Ascending aorta (tissue), 2 donors: ENCODE measurements around the gene ADAMTS12. TPM values are rescaled to one million over a fixed set of nuclear protein-coding genes. Genes with fewer than 3 reads are reported as not detected.

Source experiments
- DNase-seq, 2 donors: peaks; one replicate each; pipeline ENCODE4 v3.0.0-alpha.2; 2019; ENCODE audit warnings: low spot score in 2 of 2
- H3K27ac ChIP-seq, 2 donors: fragments of 200-600 bp; sonication (generic); one replicate each; pipeline ENCODE4 v1.5.1; 2016 to 2017; ENCODE audit warnings: mild to moderate bottlenecking in 1 of 2
- H3K27me3 ChIP-seq: fragments of 200-600 bp; sonication (generic); one replicate; pipeline ENCODE4 v1.5.1; 2017
- H3K36me3 ChIP-seq, 2 donors: fragments of 200-600 bp; sonication (generic); one replicate each; pipeline ENCODE4 v1.5.1; 2016
- H3K4me1 ChIP-seq, 2 donors: fragments of 200-600 bp; sonication (generic); one replicate each; pipeline ENCODE4 v1.5.1; 2016 to 2017; ENCODE audit warnings: mild to moderate bottlenecking in 1 of 2
- H3K4me3 ChIP-seq, 2 donors: fragments of 200-600 bp; sonication (generic); one replicate each; pipeline ENCODE4 v1.5.1; 2016 to 2017; ENCODE audit warnings: mild to moderate bottlenecking in 1 of 2
- H3K9me3 ChIP-seq, 2 donors: fragments of 200-600 bp; sonication (generic); one replicate each; pipeline ENCODE4 v1.5.1; 2016
- intact Hi-C: fragments of 100-400 bp; cut with DNase I; formaldehyde crosslinking; loops from one replicate; pipeline ENCODE4 v1.15.1; 2023
- total RNA-seq: library from RNA; depleted of rRNA; stranded (reverse); fragments of >200 nt; gene quantifications from one replicate; pipeline ENCODE4 v1.1.0, GENCODE V29; 2016
- TF ChIP-seq, protein P1 (sequence below), 3 experiments: fragments of 200-600 bp in 2 of 3; fragments of 450-650 bp in 1 of 3; sonication (generic) in 2 of 3; IDR thresholded peaks; one replicate each; pipeline ENCODE4 v1.5.1; 2016 to 2019; ENCODE audit warnings: antibody characterized with exemption in 3 of 3, mild to moderate bottlenecking in 1 of 3, moderate library complexity in 1 of 3

The ADAMTS12 gene
- total RNA-seq, 1 donor from 2014 or later: 1.4 TPM

DNA sequence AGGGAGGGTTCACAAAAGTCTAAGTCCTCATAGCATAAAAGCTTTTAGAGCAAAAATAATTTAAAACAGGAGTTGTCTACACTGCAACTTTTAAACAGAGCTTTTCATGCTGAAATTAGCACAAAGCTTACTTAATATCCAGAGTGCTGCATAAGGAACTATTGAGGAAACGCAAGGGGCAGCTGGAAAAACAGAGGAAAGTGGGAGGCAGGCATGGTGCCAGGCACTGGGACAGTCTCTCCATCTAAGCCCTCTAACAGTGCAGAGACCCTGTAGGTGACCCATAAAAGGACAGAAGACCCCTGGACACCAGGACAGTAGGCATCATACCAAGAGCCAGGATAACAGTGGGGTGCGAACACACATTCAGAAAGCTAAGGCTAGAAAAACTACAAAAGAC is 49.3 kb downstream of the ADAMTS12 start:
- TF ChIP-seq, protein P1, sequence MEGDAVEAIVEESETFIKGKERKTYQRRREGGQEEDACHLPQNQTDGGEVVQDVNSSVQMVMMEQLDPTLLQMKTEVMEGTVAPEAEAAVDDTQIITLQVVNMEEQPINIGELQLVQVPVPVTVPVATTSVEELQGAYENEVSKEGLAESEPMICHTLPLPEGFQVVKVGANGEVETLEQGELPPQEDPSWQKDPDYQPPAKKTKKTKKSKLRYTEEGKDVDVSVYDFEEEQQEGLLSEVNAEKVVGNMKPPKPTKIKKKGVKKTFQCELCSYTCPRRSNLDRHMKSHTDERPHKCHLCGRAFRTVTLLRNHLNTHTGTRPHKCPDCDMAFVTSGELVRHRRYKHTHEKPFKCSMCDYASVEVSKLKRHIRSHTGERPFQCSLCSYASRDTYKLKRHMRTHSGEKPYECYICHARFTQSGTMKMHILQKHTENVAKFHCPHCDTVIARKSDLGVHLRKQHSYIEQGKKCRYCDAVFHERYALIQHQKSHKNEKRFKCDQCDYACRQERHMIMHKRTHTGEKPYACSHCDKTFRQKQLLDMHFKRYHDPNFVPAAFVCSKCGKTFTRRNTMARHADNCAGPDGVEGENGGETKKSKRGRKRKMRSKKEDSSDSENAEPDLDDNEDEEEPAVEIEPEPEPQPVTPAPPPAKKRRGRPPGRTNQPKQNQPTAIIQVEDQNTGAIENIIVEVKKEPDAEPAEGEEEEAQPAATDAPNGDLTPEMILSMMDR (IDR thresholded peaks at IDR 0.05): no peak
- Histone ChIP-seq H3K27me3 (no peaks in the 10 kb centered on the region), H3K9me3 (no peaks in the 10 kb centered on the region), H3K4me1 (peaks cover 0 to 3% of the 10 kb centered on the region in 2 donors), H3K4me3 (no peak overlapping the region), H3K36me3 (no peaks in the 10 kb centered on the region), H3K27ac (no peak overlapping the region)
- intact Hi-C loops: no loop called here
- DNase-seq: no peak

DNA sequence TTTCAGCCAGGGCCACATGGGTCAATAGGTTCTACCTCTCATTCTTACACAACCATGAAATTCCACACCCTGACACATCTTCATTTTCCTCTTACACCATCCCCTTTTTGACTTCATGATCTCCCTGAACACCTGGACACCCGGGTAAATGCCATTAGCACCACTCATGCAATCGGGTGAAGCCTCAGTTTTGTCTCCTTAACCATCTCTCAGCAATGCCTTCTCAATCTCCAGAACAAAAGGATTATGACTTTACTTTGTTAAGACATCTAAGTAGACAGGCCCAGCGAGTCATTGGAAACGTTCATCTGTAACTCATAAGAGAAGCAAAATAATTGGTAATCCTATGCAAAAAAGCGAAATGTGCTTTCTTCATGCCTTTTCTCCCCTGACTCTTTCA is 49.9 kb downstream of the ADAMTS12 start:
- DNase-seq: no peak

GRCh38 chr5:33840927-33841547 is 50.8 kb downstream of the ADAMTS12 start:
- Histone ChIP-seq H3K9me3 (no peaks in the 10 kb centered on the region), H3K27me3 (no peaks in the 10 kb centered on the region), H3K4me1 (peaks cover 0 to 3% of the 10 kb centered on the region in 2 donors), H3K27ac (peak overlapping the region in 1 of 2 donors; percentile 22), H3K36me3 (no peaks in the 10 kb centered on the region), H3K4me3 (no peak overlapping the region)
- DNase-seq: no peak
- TF ChIP-seq, protein P1 (IDR thresholded peaks at IDR 0.05): no peak
- intact Hi-C loops: no loop called here

More for the DNA sequence above, 49.9 kb downstream of the ADAMTS12 start:
- no peaks in the 10 kb centered on the region for H3K36me3 ChIP-seq
- TF ChIP-seq, protein P1 (IDR thresholded peaks at IDR 0.05): no peak
- H3K4me1 ChIP-seq: peaks cover 0 to 3% of the 10 kb centered on the region in 2 donors
- H3K27me3 ChIP-seq: no peaks in the 10 kb centered on the region
- no peaks in the 10 kb centered on the region for H3K9me3 ChIP-seq
- no peak overlapping the region for H3K27ac ChIP-seq
- no peak overlapping the region for H3K4me3 ChIP-seq
- intact Hi-C loops: no loop called here

DNA sequence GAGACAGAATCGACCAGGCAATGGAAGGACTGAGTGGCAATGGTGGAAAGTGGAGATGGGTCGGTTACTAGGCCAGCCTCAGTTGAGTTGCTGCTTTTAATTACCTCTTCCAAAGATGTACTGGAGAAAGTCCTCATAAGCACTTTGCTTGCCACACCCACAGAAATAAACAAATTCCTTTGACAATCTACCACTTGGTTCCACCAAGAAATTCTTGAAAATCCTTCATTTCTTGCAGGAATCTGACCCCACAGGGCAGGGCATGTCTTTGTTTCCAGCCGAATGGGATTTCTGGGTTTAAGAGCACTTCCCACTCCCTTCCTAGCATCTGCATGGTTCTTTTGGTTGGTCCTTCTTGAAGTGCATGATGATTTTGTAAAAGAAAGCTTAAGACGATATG is 54.5 kb downstream of the ADAMTS12 start:
- H3K4me3 ChIP-seq: no peak overlapping the region
- no peaks in the 10 kb centered on the region for H3K9me3 ChIP-seq
- H3K36me3 ChIP-seq: no peaks in the 10 kb centered on the region
- H3K4me1 ChIP-seq: peaks cover 0 to 3% of the 10 kb centered on the region in 2 donors
- DNase-seq: no peak
- TF ChIP-seq, protein P1 (IDR thresholded peaks at IDR 0.05): no peak
- no peak overlapping the region for H3K27ac ChIP-seq
- no peaks in the 10 kb centered on the region for H3K27me3 ChIP-seq
- intact Hi-C loops: no loop called here

- no peaks in the 10 kb centered on the region for H3K27me3 ChIP-seq
- no peaks in the 10 kb centered on the region for H3K4me1 ChIP-seq
- TF ChIP-seq, protein P1 (IDR thresholded peaks at IDR 0.05): no peak
- intact Hi-C loops: no loop called here
- no peak overlapping the region for H3K27ac ChIP-seq
- no peak for DNase-seq
- no peaks in the 10 kb centered on the region for H3K36me3 ChIP-seq
- H3K9me3 ChIP-seq: no peaks in the 10 kb centered on the region
- H3K4me3 ChIP-seq: no peak overlapping the region
Observed at GRCh38 chr5:33834334-33834733, 57.5 kb downstream of the ADAMTS12 start.

DNA sequence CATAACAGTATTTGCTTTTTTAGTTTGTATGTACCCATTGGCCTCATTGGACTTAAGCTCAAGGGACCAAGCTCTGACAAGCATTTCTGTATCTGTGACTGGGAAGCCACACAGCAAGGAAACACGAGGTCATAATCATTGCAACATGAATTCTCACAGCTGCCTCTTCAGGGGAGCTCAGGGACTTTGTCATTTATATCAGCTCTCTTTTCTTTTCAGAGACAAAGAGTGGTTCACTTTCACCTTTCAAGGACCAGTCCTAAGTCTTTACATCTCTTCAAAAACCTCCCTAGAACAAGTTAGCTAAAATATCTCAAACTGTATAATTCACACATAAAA is 58.6 kb downstream of the ADAMTS12 start:
- H3K9me3 ChIP-seq: no peaks in the 10 kb centered on the region
- H3K27me3 ChIP-seq: no peaks in the 10 kb centered on the region
- DNase-seq: no peak
- intact Hi-C loops: no loop called here
- no peak overlapping the region for H3K27ac ChIP-seq
- no peak overlapping the region for H3K4me3 ChIP-seq
- TF ChIP-seq, protein P1 (IDR thresholded peaks at IDR 0.05): no peak
- no peaks in the 10 kb centered on the region for H3K36me3 ChIP-seq
- no peaks in the 10 kb centered on the region for H3K4me1 ChIP-seq
